AG04449 (cell line): ENCODE results near the gene PSORS1C2.

Experiments
- CTCF ChIA-PET: fragments of 350-600 bp; formaldehyde crosslinking; extraction: SDS; loops from one replicate; lab custom pipeline; 2021; ENCODE audit warnings: antibody characterized with exemption; lab: Yijun Ruan, JAX
- POLR2A ChIA-PET: fragments of 400-600, 350-600 bp; formaldehyde crosslinking; extraction: SDS; loops from one replicate; lab custom pipeline; 2020; ENCODE audit warnings: antibody characterized with exemption, inconsistent platforms; lab: Yijun Ruan, JAX
- DNase-seq: peaks from one replicate; pipeline ENCODE4 v3.0.0-alpha.2; 2010; ENCODE audit warnings: low read depth, low spot score
- H3K4me3 ChIP-seq: 2 replicates; pipeline ENCODE4 v1.5.1; 2011; ENCODE audit warnings: low read depth, mild to moderate bottlenecking, control low read depth, low read length
- CTCF ChIP-seq: IDR thresholded peaks from one replicate; pipeline ENCODE4 v1.5.1; 2011; ENCODE audit warnings: mild to moderate bottlenecking, moderate library complexity, low read length, control low read depth, inconsistent platforms; ENCODE audit not compliant: insufficient read depth; ENCODE audit errors: missing control alignments

Gene PSORS1C2

GRCh38 chr6:31179896-31180295 lies 41.0 kb upstream of the PSORS1C2 start:
- TF ChIP-seq CTCF = no peak
- CTCF ChIA-PET = interaction anchor here (1.8 kb wide), 1 partner anchor 14 kb away, joined by 5 read pairs; no protein-coding TSS in a partner anchor
- peak overlapping the region; percentile 53 for H3K4me3 ChIP-seq
- no peak for DNase-seq
- POLR2A ChIA-PET = no interaction called here

GRCh38 chr6:31179042-31179386 lies 40.1 kb upstream of the PSORS1C2 start:
- TF ChIP-seq CTCF = no peak
- no peak for DNase-seq
- no peak overlapping the region for H3K4me3 ChIP-seq
- ChIA-PET CTCF (interaction anchor here (1.8 kb wide), 1 partner anchor 15 kb away, joined by 5 read pairs; no protein-coding TSS in a partner anchor), POLR2A (no interaction called here)

GRCh38 chr6:31178143-31179041 lies 39.5 kb upstream of the PSORS1C2 start:
- POLR2A ChIA-PET = no interaction called here
- no peak for DNase-seq
- no peak for TF ChIP-seq CTCF
- CTCF ChIA-PET = interaction anchor here (1.8 to 3.8 kb wide), 2 partner anchors 15 to 16 kb away, joined by 5 to 30 read pairs; no protein-coding TSS in a partner anchor
- no peak overlapping the region for H3K4me3 ChIP-seq

GRCh38 chr6:31175971-31176370 lies 37.1 kb upstream of the PSORS1C2 start:
- POLR2A ChIA-PET = interaction anchor here (0.6 kb wide), 1 partner anchor 61 kb away, joined by 3 read pairs; no protein-coding TSS in a partner anchor
- CTCF ChIA-PET = interaction anchor here (0.8 to 3.8 kb wide), 11 partner anchors 9 to 191 kb away, joined by 3 to 30 read pairs (median 6); no protein-coding TSS in a partner anchor
- H3K4me3 ChIP-seq = no peak overlapping the region
- DNase-seq = peak; percentile 47
- no peak for TF ChIP-seq CTCF

GRCh38 chr6:31174378-31174777 lies 35.5 kb upstream of the PSORS1C2 start:
- ChIA-PET POLR2A (no interaction called here), CTCF (interaction anchor here (1.6 to 3.8 kb wide), 4 partner anchors 14 to 47 kb away, joined by 5 to 30 read pairs (median 6); no protein-coding TSS in a partner anchor)
- TF ChIP-seq CTCF = no peak
- no peak overlapping the region for H3K4me3 ChIP-seq
- DNase-seq = no peak

GRCh38 chr6:31173406-31173805 lies 34.5 kb upstream of the PSORS1C2 start:
- ChIA-PET POLR2A (no interaction called here), CTCF (interaction anchor here (1.2 to 2.6 kb wide), 2 partner anchors 44 to 193 kb away, joined by 3 to 7 read pairs; no protein-coding TSS in a partner anchor)
- DNase-seq = no peak
- no peak for TF ChIP-seq CTCF
- no peak overlapping the region for H3K4me3 ChIP-seq
